ENCODE data around the gene BUB1.
A peak's percentile ranks its signal among the peaks of the same experiment; 100 is the strongest.
"Not testable (repeated sequence)": the region's sequence is repeated elsewhere in the genome, so short reads cannot be mapped to it uniquely, and the experiment has no call there.

The BUB1 gene

GRCh38 chr2:110653861-110654260 is 24.0 kb downstream of the BUB1 start:
- DNase-seq, result no peak

GRCh38 chr2:110650346-110650745 is 27.5 kb downstream of the BUB1 start:
- peak; percentile 15 to 18 for DNase-seq

GRCh38 chr2:110647777-110648176 is 30.1 kb downstream of the BUB1 start:
- no peak for DNase-seq

GRCh38 chr2:110645616-110646015 is 32.2 kb downstream of the BUB1 start:
- DNase-seq, result no peak

GRCh38 chr2:110644357-110644756 is 33.5 kb downstream of the BUB1 start:
- no peak for DNase-seq

GRCh38 chr2:110642360-110642759 is 35.5 kb downstream of the BUB1 start:
- no peak for DNase-seq

- DNase-seq, result no peak
These were observed 37.9 kb downstream of the BUB1 start for GRCh38 chr2:110639972-110640371.

- no peak for DNase-seq
These were observed 38.7 kb downstream of the BUB1 start for GRCh38 chr2:110638952-110639695.

- no peak for DNase-seq
These were observed 39.9 kb downstream of the BUB1 start for GRCh38 chr2:110638004-110638403.

- DNase-seq, result no peak
These were observed 40.8 kb downstream of the BUB1 start for GRCh38 chr2:110637093-110637492.

- not testable (repeated sequence) for DNase-seq
These were observed 41.8 kb downstream of the BUB1 start for GRCh38 chr2:110635949-110636628.

GRCh38 chr2:110627348-110627747 is 50.5 kb downstream of the BUB1 start:
- not testable (repeated sequence) for DNase-seq

- not testable (repeated sequence) for DNase-seq
These were observed 58.4 kb downstream of the BUB1 start for GRCh38 chr2:110619326-110619939.

- not testable (repeated sequence) for DNase-seq
These were observed 63.9 kb downstream of the BUB1 start for GRCh38 chr2:110613927-110614326.

GRCh38 chr2:110610613-110611250 is 67.1 kb downstream of the BUB1 start:
- not testable (repeated sequence) for DNase-seq

- not testable (repeated sequence) for DNase-seq
These were observed 67.8 kb downstream of the BUB1 start for GRCh38 chr2:110609843-110610612.

GRCh38 chr2:110608788-110609502 is 68.9 kb downstream of the BUB1 start:
- not testable (repeated sequence) for DNase-seq

- DNase-seq, result not testable (repeated sequence)
These were observed 72.8 kb downstream of the BUB1 start for GRCh38 chr2:110605057-110605456.

GRCh38 chr2:110603917-110604591 is 73.8 kb downstream of the BUB1 start:
- not testable (repeated sequence) for DNase-seq

GRCh38 chr2:110602139-110602538 is 75.7 kb downstream of the BUB1 start:
- not testable (repeated sequence) for DNase-seq

- not testable (repeated sequence) for DNase-seq
These were observed 85.9 kb downstream of the BUB1 start for GRCh38 chr2:110591973-110592372.
